Measurements from ENCODE around the gene ARSD.
"Not testable (repeated sequence)": the region's sequence is repeated elsewhere in the genome, so short reads cannot be mapped to it uniquely, and the experiment has no call there.

ARSD gene

DNA sequence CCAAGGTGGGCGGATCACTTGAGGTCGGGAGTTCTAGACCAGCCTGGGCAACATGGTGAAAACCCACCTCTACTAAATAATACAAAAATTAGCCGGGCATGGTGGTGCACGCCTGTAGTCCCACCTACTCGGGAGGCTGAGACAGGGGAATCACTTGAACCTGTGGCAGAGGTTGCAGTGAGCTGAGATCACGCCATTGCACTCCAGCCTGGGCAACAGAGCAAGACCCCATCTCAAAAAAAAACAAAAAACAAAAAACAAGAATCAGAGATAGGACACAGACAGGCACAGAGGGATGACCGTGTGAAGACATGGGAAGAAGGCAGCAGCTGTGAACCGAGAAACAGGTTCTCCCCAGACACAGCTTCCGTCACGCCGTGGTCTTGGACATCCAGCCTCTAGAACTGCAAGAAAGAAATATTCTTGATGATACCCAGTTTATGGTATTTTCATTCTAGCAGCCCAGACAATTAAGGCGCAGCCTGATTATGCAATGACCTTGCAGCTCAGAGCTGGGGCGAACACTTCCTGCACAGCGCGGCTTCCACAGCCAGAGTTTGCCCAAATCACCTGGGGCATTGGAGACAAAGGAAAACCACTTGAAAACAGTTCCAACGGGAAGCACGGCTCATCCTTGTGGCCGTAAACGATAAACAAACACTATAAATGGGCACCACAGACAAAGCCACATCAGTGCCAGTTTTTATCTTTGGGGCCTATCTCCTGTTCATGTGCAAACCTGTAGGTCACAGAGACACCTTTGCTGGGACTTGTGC, 4.2 kb upstream of the ARSD start:
- DNase-seq: no peak

DNA sequence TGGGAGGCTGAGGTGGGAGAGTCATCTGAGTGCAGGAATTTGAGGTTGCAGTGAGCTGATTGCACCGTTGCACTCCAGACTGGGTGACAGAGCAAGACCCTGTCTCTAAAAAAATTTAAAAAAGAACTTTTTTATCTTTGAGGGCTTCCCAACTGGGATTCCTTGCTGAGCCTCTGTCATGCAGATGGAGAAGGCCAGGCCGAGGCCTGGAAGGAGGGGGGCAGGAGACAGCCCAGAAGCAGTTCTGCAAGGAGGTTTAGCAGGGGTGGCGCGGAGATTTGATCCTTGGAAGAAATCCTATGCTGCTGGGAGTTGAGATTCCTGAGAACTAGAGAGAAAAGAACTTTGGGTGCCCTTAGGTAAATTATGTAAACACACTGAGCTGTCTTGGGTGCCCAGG, 2.5 kb upstream of the ARSD start:
- DNase-seq: no peak

DNA sequence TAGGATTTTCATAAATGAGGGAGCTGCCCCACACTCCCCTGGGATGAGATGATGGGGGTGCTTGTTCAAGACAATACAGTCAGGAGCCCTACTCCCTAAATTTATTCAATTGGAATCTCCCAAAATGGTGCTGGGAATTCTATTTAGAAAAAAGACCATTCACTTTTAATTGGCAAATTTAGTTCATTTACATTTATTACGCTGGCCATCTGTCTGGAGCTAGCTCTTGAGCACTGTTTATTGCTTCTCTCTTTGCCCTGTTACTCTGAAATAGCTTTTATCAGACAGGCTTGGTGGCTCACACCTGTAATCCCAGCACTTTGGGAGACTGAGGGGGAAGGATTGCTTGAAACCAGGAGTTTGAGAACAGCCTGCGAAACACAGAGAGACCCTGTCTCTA, 2.0 kb upstream of the ARSD start:
- DNase-seq: no peak

DNA sequence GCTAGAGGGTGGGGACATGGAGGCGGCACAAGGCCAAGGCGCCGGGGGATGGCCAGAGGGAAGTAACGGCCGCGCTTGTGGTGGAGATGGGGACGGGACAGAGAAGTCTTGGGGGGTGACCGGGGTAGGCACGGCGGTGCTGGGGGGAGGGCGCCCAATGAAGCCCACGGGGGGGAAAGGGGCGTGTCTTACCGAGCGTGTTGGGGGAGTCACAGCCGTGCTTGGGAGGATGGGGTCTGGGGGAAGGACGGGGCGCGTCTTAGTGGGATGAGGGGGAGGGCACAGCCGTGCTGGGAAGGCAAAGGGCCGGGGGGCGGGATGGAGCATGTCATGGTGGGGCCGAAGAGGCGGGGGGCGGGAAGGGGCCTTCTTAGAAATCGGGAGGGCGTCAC, 952 bp downstream of the ARSD start:
- no peak for DNase-seq

DNA sequence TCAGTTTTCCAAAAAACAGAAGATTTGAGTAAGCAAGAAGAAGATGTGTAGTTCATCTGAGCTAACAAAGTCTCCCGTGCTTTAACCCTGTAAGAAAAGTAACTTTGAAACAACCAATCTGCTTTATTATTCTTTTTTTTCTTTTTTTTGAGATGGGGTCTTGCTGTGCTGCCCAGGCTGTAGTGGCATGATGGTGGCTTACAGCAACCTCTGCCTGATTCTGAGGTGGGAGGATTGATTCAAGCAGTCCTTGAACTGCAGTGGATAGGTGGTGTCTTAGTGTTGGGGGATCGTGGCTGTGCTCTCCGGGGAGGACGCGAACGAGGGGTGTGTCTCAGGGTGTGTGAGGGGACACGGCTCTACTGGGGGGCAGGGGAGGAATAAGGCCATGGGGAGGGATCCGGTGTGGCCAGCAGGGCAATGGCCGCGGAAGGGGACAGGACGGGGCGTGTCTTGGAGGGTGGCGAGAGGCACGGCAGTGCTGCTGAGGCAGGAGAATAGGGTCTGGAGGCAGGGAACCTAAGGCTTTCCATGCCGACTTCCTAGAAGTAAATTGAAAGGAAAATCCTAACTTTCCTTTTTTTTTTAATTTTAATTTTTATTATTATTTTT, 2.4 kb downstream of the ARSD start:
- DNase-seq: no peak

DNA sequence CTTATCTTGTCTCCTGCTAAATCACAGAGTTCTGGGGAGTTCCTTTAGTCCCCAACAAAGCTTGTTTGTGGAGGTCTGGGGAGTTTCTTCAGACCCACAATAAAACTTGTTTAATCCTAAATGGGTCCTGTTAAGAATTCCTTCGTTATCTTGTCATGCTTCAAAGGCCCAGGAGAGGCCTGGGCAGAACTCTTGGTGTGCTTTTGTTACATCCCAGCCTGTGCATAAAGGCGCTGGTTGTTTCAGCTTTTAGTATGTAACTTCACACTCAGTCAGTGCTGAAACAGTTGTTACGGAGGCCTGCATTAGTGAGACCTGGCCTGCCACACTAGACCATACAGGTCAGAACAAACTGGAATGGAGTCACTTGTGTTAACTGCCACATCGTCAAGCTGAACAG, 2.9 kb downstream of the ARSD start:
- not testable (repeated sequence) for DNase-seq

DNA sequence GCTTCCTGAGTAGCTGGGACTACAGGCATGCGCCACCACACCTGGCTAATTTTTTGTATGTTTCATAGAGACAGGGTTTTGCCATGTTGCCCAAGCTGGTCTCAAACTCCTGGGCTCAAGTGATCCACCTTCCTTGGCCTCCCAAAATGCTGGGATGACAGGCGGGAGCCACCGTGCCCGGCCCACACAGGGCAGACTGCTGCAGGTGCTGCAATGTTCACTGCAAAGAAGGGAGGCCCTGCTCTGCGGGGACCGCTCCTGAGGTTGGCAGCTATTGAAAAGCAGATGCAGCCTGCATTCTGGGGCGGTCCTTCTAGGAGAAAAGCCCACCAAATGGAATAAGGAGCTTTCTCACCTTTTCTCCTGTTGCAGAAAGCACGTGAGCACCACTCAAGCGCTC, 5.0 kb downstream of the ARSD start:
- no peak for DNase-seq

DNA sequence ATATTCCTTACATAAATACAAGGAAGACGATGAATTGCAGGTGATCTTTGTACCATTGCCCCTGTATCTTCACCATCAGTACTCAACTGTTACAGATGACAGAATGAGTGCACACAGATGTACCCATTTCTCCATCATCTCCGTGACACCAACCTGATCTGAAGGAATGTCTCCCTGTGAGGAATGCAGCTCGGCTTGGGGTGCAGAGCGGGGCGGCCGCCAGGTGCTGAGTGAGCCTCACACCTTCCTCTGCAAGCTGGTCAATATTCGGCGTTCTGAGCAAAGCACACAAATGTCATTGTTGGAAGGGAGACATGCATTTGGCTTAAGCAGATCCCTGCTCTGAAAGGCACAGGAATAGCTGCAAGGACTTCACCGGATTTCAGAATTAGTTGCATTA, 7.4 kb downstream of the ARSD start:
- no peak for DNase-seq

DNA sequence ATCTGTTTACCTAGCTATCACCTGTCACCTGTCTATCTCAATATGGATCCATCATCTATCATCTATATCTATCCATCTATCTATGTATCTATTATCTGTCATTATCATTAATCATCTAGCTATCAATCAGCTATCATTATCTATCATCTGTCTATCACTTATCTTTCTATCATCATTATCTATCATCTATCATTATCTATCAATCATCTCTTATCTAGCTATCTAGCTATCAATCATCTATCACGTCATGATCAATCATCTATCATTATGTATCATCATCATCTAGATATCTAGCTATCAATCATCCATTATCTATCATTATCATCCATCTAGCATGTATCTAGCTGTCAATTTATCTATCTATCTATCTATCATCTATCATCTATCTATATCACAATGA, 7.9 kb downstream of the ARSD start:
- DNase-seq: no peak

DNA sequence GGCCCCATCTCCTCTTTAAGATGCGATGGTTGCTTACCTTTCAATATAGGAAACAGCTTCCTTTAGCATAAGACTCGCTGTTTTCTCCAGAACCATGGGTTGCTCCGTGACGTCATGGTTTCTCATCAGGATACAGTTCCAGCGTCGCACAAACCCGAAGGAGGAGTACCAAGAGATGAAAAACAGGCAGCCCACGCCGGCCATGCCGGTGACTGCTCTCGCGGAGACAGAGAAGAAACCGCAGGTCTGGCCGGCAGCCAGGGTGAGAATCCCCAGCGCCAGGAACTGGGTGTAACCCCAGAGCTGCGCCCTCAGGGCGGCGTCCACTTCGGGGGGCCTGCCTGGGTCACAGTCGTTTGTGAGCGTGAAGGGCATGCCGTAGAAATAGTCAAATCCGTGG, 11.4 kb downstream of the ARSD start:
- no peak for DNase-seq

DNA sequence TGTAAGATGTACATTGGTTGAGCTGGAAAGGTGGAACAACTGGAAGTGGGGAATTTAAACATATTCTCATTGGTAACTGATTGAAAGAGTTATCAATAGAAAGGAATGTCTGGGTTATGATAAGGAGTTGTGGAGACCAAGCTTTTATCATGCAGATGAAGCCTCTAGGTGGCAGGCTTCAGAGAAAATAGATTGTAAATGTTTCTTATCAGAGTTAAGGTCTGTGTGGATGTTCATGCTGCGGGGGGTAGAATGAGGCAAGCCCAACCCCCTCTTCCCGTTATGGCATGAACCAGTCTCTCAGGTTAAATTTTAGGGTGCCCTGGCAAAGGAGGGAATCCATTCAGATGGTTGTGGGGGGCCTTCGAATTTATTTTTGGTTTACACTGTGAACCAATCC, 16.0 kb downstream of the ARSD start:
- no peak for DNase-seq

DNA sequence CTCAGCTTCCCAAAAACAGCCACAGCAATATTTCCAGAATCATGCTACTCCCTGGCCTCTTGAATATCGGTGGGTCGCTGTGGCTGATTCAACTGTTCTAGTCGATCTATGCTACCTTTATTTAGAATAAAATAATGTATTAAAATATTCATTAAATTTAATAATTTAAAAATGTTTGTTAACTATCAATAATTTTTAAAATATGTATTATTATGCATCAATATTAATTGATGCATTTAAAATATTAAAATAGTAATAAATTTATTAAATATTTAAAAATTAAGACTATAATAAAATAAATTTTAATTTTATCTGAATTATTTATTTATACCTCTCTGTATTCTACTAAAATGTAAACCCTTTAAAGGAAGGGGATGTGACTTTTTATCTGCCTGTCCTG, 19.0 kb downstream of the ARSD start:
- no peak for DNase-seq

DNA sequence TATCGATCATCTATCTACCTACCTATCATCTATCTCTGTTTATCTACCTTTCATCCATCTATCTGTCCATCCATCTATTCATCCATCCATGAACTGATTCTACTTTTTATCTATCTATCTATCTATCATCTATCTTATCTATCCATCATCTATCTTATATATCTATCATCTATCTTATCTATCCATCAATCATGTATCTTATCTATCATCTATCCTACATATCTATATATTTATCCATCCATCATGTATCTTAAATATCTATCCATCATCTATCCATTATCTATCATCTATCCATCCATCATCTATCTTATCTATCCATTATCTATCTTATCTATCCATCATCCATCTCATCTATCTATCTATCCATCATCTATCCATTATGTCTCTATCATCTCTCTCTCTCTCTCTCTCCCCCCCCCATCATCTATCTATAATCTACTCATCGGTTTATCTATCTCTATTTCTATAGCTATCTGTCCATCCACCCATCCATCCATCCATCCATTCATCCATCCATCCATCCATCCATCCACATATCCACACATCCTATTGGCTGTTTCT, 20.9 kb downstream of the ARSD start:
- no peak for DNase-seq

DNA sequence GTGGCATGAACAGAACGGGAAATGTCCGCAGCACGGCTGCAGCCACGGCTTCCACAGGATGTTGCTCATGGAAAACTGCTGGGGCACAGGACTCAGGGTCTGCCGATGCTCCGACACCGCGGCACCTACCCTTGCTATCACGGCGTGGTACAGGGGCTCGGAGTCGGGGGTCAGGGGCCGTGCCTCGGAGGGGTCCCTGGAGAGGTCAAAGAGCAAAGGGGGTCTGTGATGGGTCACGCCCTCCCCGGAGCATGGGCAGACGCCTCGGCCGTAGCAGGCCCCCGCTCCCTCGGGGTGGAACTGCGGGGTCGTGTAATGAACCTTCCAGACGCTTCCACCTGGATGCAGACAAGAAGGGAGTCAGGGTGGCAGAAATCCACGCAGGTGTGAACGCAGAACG, 21.8 kb downstream of the ARSD start:
- DNase-seq: no peak

DNA sequence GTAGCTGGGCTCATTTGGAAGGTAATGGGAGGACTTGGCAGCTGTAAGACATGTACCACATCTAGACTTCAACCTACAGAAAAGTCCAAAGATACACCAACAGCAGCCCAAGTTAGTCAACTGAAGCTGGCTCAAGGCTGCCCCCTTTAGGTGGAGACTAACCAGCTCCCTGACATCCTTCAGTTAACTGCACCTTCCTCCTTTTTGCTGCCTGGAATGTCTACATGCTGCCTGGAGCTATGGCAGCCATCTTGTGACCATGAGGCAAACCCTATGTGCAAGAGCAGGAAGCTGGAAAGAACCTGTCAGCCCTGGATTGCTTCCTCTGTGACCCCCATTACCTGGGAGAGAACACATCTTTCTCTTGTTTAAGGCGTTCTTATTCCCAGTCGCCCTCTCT, 25.8 kb downstream of the ARSD start:
- no peak for DNase-seq

DNA sequence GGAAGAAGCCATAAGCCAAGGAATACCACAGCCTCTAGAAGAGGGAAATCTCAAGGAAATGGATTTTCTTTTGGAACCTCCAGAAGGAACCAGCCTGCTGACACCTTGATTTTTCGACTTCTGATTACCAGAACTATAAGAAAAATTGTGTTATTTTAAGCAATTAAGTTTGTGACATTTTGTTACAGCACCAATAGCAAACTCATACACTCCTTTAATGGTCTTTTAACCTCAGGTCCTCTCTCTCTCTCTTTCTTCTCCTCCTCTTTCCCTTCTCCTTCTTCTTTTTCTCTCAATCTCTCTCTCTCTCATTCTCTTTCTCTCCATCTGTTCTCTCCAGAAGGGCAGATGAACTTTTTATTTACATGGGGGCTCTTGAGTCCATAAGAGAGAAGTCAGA, 26.3 kb downstream of the ARSD start:
- no peak for DNase-seq

DNA sequence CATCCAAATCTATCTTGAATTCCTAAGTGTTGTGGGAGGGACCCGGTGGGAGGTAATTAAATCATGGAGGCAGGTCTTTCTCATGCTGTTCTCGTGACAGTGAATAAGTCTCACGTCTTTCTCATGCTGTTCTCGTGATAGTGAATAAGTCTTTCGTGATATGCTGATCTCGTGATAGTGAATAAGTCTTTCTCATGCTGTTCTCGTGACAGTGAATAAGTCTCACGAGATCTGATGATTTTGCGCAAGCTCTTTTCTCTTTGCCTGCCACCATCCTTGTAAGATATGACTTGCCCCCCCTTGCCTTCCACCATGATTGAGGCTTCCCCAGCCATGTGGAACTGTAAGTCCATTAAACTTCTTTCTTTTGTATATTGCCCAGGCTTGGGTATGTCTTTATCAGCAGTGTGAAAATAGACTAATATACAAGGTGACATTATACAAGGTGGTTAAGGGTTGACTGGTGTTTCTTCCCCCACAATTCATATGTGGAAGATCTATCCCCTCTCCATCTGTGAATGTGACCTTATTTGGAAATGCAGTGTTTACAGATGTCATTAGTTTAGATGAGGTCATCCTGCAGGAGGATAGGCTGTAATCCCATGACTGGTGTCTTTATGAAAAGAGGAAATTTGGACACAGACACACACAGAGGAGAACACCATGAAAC, 27.6 kb downstream of the ARSD start:
- no peak for DNase-seq

DNA sequence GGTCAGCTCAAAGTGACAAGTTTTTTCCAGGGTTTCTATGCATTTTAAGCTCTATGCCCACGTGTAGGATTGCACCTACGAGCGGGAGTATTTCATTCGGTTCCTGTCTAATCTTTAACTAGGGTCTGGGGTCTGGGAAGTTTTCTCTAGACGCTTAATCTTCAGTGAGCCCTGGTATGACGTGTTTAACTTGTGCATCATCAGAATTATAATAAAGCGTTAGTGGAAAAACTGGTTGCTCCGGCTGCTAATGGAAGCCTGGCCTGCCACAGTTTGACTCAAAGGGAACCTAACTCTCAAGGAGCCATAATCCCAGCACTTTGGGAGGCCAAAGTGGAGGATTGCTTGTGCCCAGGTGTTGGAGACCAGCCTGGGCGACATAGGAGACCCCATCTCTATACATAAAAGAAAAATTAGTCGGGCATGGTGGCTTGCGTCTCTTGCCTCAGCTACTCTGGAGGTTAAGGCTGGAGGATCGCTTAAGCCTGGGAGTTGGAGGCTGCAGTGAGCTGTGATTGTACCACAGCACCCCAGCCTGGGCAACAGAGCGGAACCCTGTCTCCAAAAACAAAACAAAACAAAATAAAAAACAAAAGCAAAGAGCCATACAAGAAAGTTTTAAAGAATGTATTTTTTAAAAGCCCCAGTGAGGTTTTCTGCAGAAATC, 30.2 kb downstream of the ARSD start:
- no peak for DNase-seq

DNA sequence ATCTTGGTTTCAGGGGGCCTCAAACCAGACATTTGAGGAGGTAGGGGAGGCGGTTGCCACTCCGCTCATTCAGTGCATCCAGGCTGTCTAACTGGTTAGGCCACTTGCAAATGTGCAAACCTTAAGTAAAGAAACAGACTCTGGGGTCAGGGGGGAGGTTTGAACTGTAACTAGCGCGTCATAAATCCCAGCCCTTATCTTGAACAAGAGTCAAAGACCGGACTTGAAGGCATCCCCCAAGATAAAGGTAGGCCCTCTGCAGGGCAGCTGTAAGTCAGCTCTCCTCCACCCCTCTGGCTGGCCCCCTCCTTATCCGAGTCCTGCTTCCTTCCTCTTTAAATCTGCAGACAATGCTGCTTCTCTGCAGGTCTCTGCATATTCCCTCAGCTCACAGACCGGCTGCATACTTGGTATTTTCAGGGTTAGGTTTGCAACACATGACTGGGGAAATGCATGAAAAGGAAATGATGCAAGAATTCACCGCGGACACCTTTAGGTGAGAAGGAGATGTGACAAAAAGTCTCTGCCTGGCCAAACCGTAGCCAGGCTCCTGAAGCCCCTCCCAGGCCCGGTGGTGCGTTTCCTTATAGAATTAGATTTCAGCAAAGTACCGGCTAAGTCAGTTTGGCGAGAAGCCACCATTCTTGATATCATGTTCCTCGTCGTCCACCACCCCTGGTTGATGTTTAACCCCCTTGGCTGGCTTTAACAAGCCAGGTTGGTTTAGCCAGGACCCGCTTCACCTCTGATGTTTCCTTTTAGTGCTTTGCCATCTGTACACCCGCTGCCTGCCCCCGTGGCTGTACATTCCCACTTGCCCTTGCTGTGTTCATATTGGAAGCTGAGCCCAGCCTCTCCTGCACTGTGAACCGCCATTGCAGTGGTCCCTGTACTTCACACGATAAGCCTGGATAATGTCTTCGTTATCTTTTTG, 31.2 kb downstream of the ARSD start:
- DNase-seq: not testable (repeated sequence)

DNA sequence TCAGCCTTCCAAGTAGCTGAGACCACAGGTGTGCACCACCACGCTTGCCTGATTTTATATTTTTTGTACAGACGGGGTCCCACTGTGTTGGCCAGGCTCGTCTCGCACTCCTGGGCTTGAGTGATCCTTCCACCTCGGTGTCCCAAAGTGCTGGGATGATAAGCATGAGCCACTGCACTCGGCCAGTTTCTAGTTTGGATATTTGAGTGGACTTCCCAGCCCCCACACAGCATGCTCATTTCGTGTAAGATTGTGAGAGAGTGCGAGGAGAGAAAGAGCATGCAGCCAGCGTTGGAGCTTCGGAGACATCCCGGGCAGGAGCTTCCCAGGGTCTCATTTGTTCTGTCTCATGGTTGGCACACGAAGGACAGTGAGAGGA, 31.8 kb downstream of the ARSD start:
- no peak for DNase-seq

DNA sequence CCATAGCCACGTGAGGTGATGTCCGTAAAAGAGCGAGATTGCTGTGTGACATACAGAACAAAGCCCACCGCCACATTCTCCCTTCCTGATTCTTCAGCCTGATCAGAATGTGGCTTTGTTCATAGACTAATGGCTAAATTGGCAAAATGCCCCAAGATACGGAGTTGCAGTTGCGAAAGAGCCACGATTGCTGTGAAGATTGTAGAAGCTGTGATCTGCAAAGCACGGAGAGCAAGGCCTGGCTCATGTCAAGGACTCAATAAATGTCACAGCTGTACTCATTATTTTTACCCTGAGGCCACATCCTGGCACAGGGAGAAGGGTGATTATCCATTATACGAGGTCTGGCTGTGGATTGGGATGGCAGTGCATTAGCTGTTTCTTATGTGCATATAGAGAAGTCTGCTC, 34.2 kb downstream of the ARSD start:
- DNase-seq: no peak

DNA sequence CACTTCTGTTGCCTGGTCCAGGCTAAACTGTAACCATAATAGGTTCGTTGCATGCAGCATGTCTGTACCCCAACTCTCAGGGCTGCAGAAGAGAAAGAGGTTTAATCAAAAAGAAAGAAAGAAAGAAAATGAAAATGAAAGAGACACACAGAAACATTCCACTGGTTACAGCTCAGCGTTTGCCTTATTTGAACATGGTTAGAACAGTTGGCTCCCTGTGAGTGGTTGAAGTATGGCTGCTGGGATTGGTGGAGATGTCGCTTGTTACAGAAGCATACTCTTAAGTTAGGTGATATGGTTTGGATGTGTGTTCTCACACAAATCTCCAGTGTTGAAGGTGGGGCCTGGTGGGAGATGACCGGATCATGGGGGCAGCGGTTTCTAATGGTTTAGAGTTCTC, 36.3 kb downstream of the ARSD start:
- no peak for DNase-seq
